ENCODE data around the gene SH3RF1.
"Not testable (repeated sequence)": the region's sequence is repeated elsewhere in the genome, so short reads cannot be mapped to it uniquely, and the experiment has no call there.

Gene SH3RF1

GRCh38 chr4:169225058-169225751 lies 45.6 kb downstream of the SH3RF1 start:
- no peak for DNase-seq

DNA sequence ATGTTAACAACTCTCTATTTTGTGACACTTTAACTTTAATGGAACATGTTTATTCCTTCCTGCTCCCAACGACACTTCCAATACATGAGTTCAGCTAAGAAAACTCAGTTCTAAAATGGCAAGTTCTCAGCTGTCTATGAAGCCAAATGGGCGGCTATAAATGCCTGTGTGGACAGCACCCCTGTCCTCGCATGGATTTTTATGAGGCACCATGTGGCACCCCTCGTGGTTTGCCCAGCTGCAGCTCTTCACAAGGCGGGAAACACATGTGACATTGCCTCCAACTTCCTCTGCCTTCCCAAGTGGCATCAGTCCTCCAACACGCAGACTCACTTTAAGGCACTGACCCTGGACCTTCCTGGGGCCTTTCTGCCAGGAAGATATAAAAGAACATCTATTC lies 48.0 kb downstream of the SH3RF1 start:
- no peak for DNase-seq

- DNase-seq, result no peak
Measured at GRCh38 chr4:169221662-169222061, 49.1 kb downstream of the SH3RF1 start.

DNA sequence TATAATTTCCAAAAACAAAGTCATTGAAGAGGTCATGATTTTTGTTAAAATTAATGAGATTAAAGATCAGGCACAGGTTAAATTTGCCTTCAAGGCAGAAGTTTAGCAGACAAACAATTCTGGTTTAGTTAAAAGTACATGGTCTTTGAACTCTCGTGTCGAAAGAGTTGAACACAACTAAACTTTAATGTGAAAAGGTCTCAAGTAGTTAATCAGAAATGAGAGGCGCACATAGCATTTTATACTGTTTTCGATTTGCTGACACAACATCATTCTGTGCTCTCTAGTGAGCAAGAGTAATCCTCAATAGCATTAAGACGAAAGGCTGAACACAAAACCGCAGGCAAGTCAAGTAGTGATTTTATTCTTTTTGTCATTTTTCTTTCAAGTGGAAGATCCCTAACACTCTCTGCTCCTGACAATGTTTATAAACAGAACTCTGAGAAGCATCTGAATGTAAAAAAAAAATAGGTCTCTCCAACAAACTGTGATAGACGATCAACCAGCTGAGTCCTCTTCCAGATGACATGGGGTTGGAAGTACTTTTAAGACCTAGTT lies 49.8 kb downstream of the SH3RF1 start:
- no peak for DNase-seq

DNA sequence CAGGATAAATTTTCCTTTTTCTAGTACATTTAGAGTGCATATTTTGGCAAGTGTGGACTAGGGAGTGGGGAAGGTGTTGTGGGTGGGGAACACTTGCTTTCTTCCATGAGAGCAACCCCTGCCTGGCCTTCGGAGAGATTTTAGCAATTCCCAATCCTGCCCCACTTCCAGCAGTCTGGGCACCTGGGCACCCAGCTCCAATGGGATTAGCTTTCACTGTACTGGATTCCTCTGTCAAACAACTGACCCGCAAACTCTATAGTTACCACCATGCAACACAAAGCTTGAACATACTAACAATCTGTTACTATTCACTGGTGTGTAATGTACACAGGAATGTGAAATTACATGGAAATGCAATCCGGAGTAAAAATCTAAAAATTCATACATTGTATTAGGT lies 50.3 kb downstream of the SH3RF1 start:
- DNase-seq, result no peak

DNA sequence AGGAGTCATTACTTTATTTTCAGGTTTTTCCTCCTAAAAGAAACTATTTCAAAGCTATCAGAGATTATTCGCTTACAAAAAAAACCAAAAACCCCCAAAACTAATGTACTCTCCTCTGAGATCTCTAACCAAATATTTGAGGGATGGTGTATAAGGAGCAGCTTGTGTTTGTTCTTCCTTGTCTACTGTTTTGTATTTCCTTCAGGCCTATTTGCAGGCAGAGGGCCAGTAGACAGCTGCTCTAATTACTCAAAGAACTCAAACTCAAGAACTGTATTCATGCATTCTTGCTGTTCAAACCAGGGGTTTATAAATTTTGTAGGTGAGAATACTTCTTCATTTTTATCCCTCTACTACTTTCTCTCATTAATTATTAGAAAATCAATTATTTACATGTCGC lies 51.3 kb downstream of the SH3RF1 start:
- DNase-seq, result peak in 1 of 3 experiments; percentile 7

DNA sequence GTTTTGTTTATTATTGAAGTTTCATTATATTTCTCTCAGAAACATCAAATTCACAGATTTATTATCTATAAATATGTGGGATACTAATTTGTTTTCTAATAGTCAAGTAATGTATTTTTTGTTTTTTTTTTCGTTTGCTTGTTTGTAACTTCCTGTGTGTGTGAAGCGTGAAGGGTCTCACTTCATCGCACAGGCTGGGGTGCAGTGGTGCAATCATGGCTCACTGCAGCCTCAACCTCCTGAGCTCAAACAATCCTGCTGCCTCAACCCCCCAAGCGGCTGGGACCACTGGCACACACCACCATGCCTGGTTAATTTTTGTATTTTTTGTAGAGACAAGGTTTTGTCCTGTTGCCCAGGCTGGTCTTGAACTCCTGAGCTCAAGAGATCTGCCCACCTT lies 55.1 kb downstream of the SH3RF1 start:
- DNase-seq, result no peak

DNA sequence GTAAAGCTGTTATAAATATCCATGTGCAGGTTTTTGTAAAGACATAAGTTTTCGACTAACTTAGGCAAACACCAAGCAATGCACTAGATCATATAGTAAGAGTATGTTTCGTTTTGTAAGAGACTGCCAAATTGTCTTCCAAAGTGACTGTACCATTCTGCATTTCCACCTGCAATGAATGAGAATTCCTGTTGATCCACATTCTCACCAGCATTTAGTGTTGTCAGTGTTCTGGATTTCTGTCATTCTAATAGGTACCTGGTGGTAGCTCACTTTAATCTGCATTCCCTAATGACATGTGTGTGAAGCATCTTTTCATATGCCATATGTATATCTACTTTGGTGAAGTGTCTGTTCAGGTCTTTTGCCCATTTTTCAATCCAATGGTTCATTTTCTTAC lies 57.8 kb downstream of the SH3RF1 start:
- DNase-seq, result no peak

DNA sequence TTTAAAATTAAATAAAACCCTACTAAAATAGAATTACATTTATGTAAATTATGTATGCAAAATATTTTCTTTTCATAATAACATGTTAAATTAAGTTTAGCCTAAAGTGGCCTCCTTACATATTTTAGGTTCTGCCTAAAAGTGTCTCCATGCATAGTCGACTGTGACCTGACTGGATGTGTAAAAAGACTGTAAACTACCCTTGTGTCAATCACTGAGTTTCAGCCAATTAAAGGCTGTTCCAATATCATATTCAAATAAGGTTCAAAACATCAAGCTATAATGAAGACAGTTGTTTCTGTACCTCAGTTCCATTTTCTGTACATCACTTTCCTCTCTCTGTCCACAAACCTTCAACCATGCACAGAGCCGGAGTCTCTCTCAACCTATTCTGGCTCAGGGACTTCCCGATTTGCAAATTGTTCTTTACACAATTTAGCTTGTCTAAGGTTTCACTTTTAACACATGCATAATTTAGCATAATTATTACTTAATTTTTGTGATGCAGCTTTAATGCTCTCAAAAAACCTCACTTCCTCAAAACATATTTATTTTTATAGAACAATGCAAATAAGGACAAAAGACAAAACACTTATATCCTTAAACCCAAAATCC lies 60.1 kb downstream of the SH3RF1 start:
- no peak for DNase-seq

- DNase-seq, result no peak
Measured at GRCh38 chr4:169209388-169209883, 61.3 kb downstream of the SH3RF1 start.

GRCh38 chr4:169208516-169208915 lies 62.2 kb downstream of the SH3RF1 start:
- no peak for DNase-seq

DNA sequence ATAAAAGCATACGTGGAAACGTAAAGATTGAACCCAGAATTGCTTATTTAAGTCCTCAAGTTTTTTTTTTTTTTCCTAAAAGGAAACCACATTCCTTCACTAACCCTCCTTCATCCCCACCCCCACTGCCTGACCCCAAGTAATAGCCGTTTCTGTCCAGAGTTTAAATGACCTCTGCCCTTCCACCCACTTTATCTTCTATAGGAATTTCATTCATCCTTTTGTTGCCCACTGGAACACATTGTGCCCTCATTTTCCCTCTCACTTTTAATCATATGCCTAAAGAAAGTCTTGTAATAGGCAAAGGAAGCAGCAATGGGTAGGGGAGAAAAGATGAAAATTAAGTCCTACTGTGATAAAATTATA lies 62.7 kb downstream of the SH3RF1 start:
- DNase-seq, result no peak

DNA sequence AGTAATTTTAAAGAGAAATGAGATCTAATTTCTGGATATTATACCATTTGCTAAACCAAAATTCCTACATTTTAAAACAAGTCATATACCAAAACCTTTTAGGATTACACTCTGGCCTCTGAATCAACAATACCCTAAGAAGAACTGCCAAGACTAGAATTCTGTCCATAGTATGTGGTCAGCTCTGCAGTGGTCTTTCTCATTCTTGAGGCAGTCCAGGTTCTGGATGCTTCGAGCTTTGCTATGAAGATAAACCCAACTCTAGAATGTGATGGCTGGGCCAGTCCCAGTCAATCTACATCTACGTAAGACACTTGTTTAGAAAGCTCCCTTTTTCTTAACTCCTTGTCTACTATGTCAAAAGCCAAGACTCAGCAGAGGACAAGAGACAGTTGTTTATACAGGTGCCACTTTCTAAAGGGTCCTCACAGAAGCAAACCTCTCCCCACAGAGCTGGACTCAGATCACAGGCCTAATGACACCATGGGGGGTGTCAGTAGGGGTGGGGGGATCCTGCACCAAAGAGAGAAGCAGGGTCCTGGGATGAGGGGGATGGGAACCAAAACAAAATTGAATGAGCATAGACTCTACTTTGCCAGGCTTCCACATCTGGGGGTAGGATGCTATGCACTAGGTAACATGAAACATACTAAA lies 63.2 kb downstream of the SH3RF1 start:
- no peak for DNase-seq

DNA sequence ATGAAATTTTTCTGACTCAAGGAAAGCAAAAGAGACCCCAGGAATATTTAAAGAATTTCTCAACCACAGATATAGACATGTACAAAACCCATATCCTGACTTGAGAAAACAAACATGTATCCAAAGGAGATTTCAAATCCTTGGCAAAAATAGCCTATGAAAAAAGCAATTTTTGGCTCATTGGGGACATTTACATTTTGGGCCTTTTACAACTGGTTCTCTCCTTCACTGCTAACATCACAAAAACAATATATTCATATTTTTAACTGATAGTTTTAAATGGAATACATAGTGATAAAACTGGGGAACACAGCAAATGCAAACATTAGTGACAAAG lies 65.0 kb downstream of the SH3RF1 start:
- DNase-seq, result no peak

- DNase-seq, result no peak
Measured at GRCh38 chr4:169205075-169205743, 65.5 kb downstream of the SH3RF1 start.

DNA sequence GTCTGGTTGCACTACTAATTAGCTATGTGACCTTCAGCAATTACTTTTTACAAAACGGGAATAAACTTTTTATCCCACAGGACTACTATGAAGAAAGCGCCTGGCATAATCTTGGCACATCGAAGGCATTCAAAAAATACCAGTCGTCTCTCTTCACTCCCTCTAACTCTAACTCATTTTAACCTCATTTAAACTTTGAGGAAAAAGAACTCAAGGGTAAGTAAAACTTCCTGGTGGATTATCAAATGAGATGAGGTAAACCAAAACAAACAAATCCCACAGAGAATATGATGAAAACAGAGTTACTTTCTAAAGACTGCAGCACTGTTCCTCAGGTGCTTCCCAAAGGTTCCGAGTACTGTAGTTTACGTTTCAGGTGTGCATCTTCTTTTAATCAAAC lies 66.9 kb downstream of the SH3RF1 start:
- DNase-seq, result no peak

DNA sequence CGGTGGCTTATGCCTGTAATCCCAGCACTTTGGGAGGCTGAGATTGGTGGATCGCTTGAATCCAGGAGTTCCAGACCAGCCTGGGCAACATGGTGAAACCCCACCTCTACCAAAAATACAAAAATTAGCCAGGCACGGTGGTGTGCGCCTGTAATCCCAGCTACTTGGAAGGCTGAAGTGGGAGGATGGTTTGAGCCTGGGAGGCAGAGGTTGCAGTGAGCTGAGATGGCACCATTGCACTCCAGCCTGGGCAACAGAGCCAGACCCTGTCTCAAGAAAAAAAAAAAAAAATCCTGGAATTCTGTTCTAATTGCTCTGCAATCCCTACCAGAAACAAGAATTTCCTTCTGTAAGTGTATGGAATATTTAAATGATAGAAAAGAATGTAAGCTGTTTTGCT lies 67.5 kb downstream of the SH3RF1 start:
- not testable (repeated sequence) for DNase-seq

GRCh38 chr4:169202878-169203277 lies 67.9 kb downstream of the SH3RF1 start:
- DNase-seq, result no peak

GRCh38 chr4:169202145-169202699 lies 68.5 kb downstream of the SH3RF1 start:
- peak in 1 of 3 experiments; percentile 28 for DNase-seq

DNA sequence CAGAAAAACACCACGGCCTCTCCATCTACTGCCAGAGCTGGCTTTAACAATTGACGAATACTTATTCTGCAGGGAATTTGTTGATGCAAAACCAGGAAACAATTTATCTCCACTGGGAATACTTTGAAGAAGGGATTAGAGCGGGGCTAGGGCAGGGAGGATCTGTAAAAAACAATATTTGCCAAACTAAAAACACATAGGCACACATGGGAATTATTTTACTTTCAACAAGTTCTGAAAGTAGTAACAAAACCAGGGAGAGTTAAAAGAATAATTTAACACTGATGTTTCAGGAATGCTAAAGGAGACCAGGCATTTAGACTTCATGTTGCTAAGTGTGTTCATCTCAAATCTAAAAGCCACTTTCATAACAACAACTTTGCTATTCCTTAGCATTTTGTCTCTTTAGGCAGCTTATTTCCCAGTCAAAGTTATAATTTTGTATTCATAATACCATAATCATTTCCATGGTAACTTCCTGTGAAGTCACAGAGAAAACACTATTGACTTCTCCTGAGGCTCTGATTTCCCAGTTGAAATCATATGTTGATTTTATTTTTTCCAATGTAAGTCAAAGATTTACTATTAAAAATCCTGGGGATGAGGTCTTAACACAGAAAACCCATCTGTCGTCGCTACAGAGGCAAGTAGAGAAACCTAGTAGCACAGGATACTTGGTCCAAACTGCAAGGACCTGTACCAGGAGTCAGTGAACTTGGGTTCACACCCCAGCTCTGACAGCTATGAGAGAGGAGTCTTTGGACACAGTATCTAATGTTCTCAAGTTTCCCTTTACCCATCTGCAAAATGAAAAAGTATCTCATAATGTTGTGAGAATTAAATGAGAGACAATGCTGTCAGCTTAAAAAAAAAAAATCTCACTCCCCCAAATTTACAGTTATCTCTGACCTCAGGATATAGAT lies 69.3 kb downstream of the SH3RF1 start:
- no peak for DNase-seq

DNA sequence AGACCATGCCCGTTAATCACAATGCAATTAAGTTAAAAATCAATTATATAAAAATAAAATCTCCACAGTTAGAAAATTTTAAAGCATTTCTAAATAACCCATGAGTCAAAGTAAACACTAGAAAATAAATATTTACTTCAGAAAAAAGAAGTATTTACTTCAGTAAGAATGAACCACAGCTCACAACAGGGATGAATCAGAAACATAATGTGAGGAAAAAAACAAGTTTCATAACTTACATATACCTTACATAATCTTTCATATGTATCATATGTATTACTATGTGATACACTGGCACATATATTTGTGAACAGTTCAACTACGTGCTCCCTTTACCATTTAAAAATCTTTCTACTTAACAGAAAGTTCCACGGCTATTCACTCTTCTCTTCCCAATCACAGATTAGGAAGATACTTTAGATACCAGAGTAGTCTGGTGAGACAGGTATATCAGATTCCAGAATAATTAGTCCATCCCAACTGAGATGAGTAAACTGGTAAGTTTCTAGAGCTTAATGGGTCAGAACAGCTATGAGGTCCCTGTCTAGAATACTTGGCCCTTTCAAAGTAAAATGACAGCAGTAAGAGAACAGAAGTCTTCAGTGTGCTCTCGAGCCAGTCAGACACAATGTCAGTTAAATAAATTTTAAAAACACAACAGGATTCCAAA lies 70.3 kb downstream of the SH3RF1 start:
- no peak for DNase-seq

All from NCI-H1417 (cell line).